Loucy (cell line): ENCODE measurements around the gene MLXIPL.

Experiments
- H2AFZ ChIP-seq: fragments of 200-600 bp; sonication (generic); 2 replicates; pipeline ENCODE4 v1.6.0; 2016; ENCODE audit warnings: antibody characterized with exemption, mild to moderate bottlenecking, low read length, moderate library complexity
- H3F3A ChIP-seq: fragments of 200-600 bp; 2 replicates; pipeline ENCODE4 v1.6.0; 2016; ENCODE audit warnings: antibody characterized with exemption, low read depth, mild to moderate bottlenecking
- H3K27me3 ChIP-seq: fragments of 200-600 bp; sonication (generic); 2 replicates; pipeline ENCODE4 v1.6.1; 2014; ENCODE audit warnings: low read length, mild to moderate bottlenecking; ENCODE audit not compliant: insufficient read depth, poor library complexity, severe bottlenecking
- H3K36me3 ChIP-seq: fragments of 200-600 bp; sonication (generic); 2 replicates; pipeline ENCODE4 v1.6.1; 2016; ENCODE audit warnings: low read length; ENCODE audit not compliant: insufficient read depth
- H3K4me1 ChIP-seq: fragments of 200-600 bp; sonication (generic); 2 replicates; pipeline ENCODE4 v1.5.1; 2014; ENCODE audit warnings: low read length, mild to moderate bottlenecking; ENCODE audit not compliant: insufficient read depth, poor library complexity, severe bottlenecking
- H3K4me2 ChIP-seq: fragments of 200-600 bp; sonication (generic); 2 replicates; pipeline ENCODE4 v1.6.0; 2014; ENCODE audit warnings: antibody characterized with exemption, low read length, low read depth, mild to moderate bottlenecking; ENCODE audit not compliant: poor library complexity, severe bottlenecking
- H3K4me3 ChIP-seq: fragments of 200-600 bp; sonication (generic); 2 replicates; pipeline ENCODE4 v1.5.1; 2014; ENCODE audit warnings: low read length, mild to moderate bottlenecking, mixed read lengths; ENCODE audit not compliant: poor library complexity, severe bottlenecking
- H3K79me2 ChIP-seq: fragments of 200-600 bp; sonication (generic); 2 replicates; pipeline ENCODE4 v1.6.1; 2014; ENCODE audit warnings: low read length; ENCODE audit not compliant: insufficient read depth
- H3K9ac ChIP-seq: fragments of 200-600 bp; sonication (generic); 2 replicates; pipeline ENCODE4 v1.6.0; 2014; ENCODE audit warnings: mild to moderate bottlenecking, low read depth, low read length, moderate library complexity; ENCODE audit not compliant: poor library complexity, severe bottlenecking
- H3K9me2 ChIP-seq: fragments of 200-600 bp; sonication (generic); replicated peaks from 2 replicates; pipeline ENCODE4 v1.6.1; 2016; ENCODE audit warnings: low read depth, low read length, mixed read lengths
- H3K9me3 ChIP-seq: fragments of 200-600 bp; sonication (generic); 2 replicates; pipeline ENCODE4 v1.6.1; 2014; ENCODE audit warnings: mild to moderate bottlenecking, antibody characterized with exemption, low read length, low read depth; ENCODE audit not compliant: insufficient read depth
- H4K20me1 ChIP-seq: fragments of 200-600 bp; sonication (generic); 2 replicates; pipeline ENCODE4 v1.6.0; 2014; ENCODE audit warnings: antibody characterized with exemption, low read length, mild to moderate bottlenecking; ENCODE audit not compliant: insufficient read depth, poor library complexity, severe bottlenecking
- EZH2phosphoT487 ChIP-seq: fragments of 200-600 bp; IDR thresholded peaks from 2 replicates; pipeline ENCODE4 v1.6.1; 2018; ENCODE audit warnings: antibody characterized with exemption, mild to moderate bottlenecking, moderate library complexity, borderline replicate concordance
- TF ChIP-seq, protein P1 (sequence below): fragments of 200-600 bp; sonication (generic); conservative IDR thresholded peaks from 2 replicates; pipeline ENCODE4 v1.5.1; 2014; ENCODE audit warnings: mild to moderate bottlenecking, antibody characterized with exemption, low read length

MLXIPL gene

DNA sequence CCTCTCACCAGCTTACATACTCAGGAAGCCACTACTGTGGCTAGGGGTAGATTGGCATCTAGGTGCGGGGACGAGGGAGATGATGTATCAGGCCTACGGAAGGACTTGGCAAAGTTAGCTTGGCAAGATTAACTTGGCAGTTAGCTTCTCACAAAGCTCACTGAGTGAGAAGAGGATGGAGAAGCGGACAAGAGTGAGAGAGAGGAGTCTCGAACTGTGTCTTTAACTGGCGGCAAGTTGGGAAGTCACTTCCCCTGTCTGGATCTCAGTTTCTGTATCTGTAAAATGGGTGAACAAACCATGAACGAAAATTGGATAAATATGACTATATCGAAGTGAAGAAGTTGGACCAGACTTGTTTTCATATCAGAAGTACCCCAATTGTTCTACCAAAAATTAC is 9.5 kb upstream of the MLXIPL start:
- Histone ChIP-seq H3K79me2 (no peaks in the 10 kb centered on the region), H3K27me3 (no peaks in the 10 kb centered on the region), H3K4me1 (no peaks in the 10 kb centered on the region), H3K4me2 (no peak overlapping the region), H3K9ac (no peak overlapping the region), H3K4me3 (no peak overlapping the region), H3K36me3 (no peaks in the 10 kb centered on the region), H3K9me2 (no peaks in the 10 kb centered on the region), H3K9me3 (no peaks in the 10 kb centered on the region), H2AFZ (no peak overlapping the region), H3F3A (no peaks in the 10 kb centered on the region), H4K20me1 (no peaks in the 10 kb centered on the region)
- TF ChIP-seq, protein P1, sequence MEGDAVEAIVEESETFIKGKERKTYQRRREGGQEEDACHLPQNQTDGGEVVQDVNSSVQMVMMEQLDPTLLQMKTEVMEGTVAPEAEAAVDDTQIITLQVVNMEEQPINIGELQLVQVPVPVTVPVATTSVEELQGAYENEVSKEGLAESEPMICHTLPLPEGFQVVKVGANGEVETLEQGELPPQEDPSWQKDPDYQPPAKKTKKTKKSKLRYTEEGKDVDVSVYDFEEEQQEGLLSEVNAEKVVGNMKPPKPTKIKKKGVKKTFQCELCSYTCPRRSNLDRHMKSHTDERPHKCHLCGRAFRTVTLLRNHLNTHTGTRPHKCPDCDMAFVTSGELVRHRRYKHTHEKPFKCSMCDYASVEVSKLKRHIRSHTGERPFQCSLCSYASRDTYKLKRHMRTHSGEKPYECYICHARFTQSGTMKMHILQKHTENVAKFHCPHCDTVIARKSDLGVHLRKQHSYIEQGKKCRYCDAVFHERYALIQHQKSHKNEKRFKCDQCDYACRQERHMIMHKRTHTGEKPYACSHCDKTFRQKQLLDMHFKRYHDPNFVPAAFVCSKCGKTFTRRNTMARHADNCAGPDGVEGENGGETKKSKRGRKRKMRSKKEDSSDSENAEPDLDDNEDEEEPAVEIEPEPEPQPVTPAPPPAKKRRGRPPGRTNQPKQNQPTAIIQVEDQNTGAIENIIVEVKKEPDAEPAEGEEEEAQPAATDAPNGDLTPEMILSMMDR: no peak
- no peak for TF ChIP-seq EZH2phosphoT487

DNA sequence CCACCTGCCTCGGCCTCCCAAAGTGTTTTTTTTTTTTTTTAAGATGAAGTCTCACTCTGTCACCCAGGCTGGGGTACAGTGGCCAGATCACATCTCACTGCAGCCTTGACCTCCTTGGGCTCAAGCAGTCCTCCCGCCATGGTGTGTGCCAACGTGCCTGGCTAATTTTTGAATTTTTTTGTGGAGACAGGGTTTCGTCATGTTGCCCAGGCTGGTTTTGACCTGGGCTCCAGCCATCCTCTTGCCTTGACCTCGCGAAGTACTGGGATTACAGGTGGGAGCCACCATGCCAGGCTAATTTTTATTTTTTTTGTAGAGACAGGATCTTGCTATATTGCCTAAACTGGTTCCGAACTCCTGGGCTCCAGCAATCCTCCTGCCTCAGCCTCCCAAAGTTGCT is 9.0 kb upstream of the MLXIPL start:
- Histone ChIP-seq H2AFZ (no peak overlapping the region), H3K36me3 (no peaks in the 10 kb centered on the region), H3K27me3 (no peaks in the 10 kb centered on the region), H3F3A (no peaks in the 10 kb centered on the region), H3K9me2 (no peaks in the 10 kb centered on the region), H3K4me3 (no peak overlapping the region), H3K4me1 (no peaks in the 10 kb centered on the region), H3K4me2 (no peak overlapping the region), H3K9ac (no peak overlapping the region), H3K9me3 (no peaks in the 10 kb centered on the region), H3K79me2 (no peaks in the 10 kb centered on the region), H4K20me1 (no peaks in the 10 kb centered on the region)
- TF ChIP-seq, protein P1: no peak
- no peak for TF ChIP-seq EZH2phosphoT487

DNA sequence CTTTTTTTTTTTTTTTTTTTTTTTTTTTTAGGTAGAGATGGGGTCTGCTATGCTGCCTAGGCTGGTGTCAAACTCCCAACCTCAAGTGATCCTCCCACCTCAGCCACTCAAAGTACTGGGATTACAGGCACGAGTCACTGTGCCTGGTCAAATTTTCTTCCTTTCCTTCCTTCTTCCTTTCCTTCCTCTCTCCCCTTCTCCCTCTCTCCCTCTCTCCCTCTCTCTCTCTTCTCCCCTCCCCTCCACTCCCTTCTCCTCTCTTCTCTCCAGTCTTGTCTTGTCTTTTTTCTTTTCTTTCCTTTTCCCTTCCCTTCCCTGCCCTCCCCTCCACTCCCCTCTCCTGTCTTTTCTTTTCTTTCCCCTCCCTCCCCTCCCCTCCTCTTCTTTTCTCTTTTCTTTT is 7.2 kb upstream of the MLXIPL start:
- Histone ChIP-seq H3K4me2 (no peak overlapping the region), H3K36me3 (no peaks in the 10 kb centered on the region), H3K9ac (no peak overlapping the region), H3K9me3 (no peaks in the 10 kb centered on the region), H3F3A (no peaks in the 10 kb centered on the region), H3K4me1 (no peaks in the 10 kb centered on the region), H3K4me3 (no peak overlapping the region), H3K79me2 (no peaks in the 10 kb centered on the region), H4K20me1 (no peaks in the 10 kb centered on the region), H3K9me2 (no peaks in the 10 kb centered on the region), H3K27me3 (no peaks in the 10 kb centered on the region), H2AFZ (no peak overlapping the region)
- TF ChIP-seq, protein P1: no peak
- TF ChIP-seq EZH2phosphoT487: no peak
